ENCODE data around the gene UFC1. TPM values are rescaled to one million over a fixed set of nuclear protein-coding genes. Genes with fewer than 3 reads are reported as not detected.

UFC1 gene
- total and polyA plus RNA-seq, 2 of the 13 experiments (the other 11 are each of a cell fraction or from before 2014, with no cell fraction given): 72.8 to 85.2 TPM

DNA sequence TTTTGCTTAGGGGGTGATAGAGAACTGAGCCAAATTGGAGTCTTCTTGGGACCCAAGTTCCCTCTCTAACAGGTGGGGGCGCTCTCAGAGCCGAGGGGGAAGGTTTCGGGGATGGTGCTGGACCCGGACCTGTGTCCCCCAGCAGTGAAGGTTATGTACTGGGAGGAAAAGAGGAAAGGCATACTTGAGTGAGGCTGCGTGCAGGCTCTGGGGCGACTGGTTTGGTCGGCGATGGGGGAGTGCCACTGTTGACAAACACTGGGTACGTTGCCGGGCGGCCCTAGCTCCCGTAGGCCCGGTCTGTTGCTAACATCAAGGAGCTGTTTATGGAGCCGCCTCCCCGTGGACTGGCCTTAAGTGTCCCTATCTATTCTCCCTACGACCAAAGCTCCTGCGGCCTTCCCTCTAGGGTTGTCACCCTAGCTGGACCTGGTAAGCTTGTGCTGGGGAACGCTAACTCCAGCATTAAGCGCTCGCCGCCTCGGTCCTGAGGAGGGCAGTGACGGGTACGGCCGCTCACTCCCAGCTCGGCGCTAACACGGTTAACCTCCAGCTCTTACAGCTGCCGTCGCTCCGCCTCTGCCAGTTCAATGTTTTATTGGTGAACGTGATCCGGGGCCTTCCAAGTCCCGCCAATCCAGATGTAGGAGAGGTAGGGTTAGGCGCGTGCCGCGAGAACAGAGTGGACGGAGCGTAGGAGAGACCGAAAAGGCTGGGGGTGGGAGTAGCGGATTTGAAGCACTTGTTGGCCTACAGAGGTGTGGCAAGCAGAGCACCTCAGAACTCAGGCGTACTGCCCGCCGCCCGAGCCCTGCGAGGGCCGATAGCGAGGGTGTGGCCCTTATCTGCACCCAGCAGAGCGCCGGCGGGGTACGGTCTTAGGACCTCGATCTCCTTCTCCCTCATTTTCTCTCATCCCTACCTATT, 12.2 kb downstream of the UFC1 start, which contains the start of gene PPOX (continued):
- peak; percentile 63; the same call in 1 of the 2 replicates for TF ChIP-seq REPIN1 (CRISPR knock-in tag; IDR thresholded peaks at IDR 0.05; ENCODE audit: borderline replicate concordance, low read depth)
- peak; percentile 62; the same call in 1 of the 2 replicates for TF ChIP-seq ZNF335 (CRISPR knock-in tag; IDR thresholded peaks at IDR 0.05)
- TF ChIP-seq ZBED4 (CRISPR knock-in tag; IDR thresholded peaks at IDR 0.05; ENCODE audit: borderline replicate concordance): 0 out of 2 replicates have a peak, but pooled peaks have one; percentile 25
- TF ChIP-seq ARHGAP35 (CRISPR knock-in tag; IDR thresholded peaks at IDR 0.05; ENCODE audit: borderline replicate concordance): no peak
- peak; percentile 89 for TF ChIP-seq ZNF687 (CRISPR knock-in tag; IDR thresholded peaks at IDR 0.05)
- TF ChIP-seq, protein P1, sequence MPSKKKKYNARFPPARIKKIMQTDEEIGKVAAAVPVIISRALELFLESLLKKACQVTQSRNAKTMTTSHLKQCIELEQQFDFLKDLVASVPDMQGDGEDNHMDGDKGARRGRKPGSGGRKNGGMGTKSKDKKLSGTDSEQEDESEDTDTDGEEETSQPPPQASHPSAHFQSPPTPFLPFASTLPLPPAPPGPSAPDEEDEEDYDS (CRISPR knock-in tag; IDR thresholded peaks at IDR 0.05): peak; percentile 73
- no peak for TF ChIP-seq SIX4 (CRISPR knock-in tag; IDR thresholded peaks at IDR 0.05)
- TF ChIP-seq UBTF (CRISPR knock-in tag; IDR thresholded peaks at IDR 0.05): peak; percentile 70; the same call in 1 of the 2 replicates
- TF ChIP-seq ZNF781 (CRISPR knock-in tag; IDR thresholded peaks at IDR 0.05; ENCODE audit: borderline replicate concordance, not compliant biosample characterization): peak; percentile 11
- no peak for TF ChIP-seq GPN1 (CRISPR knock-in tag; IDR thresholded peaks at IDR 0.05; ENCODE audit: borderline replicate concordance)
- TF ChIP-seq, protein P2, sequence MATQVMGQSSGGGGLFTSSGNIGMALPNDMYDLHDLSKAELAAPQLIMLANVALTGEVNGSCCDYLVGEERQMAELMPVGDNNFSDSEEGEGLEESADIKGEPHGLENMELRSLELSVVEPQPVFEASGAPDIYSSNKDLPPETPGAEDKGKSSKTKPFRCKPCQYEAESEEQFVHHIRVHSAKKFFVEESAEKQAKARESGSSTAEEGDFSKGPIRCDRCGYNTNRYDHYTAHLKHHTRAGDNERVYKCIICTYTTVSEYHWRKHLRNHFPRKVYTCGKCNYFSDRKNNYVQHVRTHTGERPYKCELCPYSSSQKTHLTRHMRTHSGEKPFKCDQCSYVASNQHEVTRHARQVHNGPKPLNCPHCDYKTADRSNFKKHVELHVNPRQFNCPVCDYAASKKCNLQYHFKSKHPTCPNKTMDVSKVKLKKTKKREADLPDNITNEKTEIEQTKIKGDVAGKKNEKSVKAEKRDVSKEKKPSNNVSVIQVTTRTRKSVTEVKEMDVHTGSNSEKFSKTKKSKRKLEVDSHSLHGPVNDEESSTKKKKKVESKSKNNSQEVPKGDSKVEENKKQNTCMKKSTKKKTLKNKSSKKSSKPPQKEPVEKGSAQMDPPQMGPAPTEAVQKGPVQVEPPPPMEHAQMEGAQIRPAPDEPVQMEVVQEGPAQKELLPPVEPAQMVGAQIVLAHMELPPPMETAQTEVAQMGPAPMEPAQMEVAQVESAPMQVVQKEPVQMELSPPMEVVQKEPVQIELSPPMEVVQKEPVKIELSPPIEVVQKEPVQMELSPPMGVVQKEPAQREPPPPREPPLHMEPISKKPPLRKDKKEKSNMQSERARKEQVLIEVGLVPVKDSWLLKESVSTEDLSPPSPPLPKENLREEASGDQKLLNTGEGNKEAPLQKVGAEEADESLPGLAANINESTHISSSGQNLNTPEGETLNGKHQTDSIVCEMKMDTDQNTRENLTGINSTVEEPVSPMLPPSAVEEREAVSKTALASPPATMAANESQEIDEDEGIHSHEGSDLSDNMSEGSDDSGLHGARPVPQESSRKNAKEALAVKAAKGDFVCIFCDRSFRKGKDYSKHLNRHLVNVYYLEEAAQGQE (IDR thresholded peaks at IDR 0.05; ENCODE audit: borderline replicate concordance in 1 of 2, low read depth in 1 of 2, low read length in 2 of 2): no peak

Measured in HepG2 (cell line).